ENCODE results near the gene ACP2.
"Not testable (repeated sequence)": the region's sequence is repeated elsewhere in the genome, so short reads cannot be mapped to it uniquely, and the experiment has no call there.

Gene ACP2

DNA sequence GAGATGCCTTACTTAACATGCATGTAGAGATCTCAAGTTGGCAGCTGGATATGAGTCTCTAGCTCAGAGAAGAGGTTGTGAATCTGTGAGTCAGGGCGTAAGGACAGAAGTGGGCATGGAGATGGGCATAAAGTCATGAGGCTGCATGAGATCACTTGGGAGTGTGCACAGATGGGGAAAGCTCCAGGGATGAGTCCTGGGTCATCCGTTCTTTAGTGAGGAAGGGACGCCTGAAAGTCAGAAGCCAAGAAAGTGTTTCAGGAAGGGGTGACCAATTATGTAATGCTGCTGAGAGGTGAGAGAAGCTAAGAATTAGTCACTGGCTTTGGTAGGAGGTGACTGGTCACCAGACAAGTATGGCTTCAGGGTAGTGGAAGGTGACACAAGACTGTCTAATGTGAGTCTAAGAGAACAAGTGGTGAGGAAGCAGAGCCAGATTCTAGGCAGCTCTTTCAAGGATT is 6.7 kb downstream of the ACP2 start:
- DNase-seq = no peak

DNA sequence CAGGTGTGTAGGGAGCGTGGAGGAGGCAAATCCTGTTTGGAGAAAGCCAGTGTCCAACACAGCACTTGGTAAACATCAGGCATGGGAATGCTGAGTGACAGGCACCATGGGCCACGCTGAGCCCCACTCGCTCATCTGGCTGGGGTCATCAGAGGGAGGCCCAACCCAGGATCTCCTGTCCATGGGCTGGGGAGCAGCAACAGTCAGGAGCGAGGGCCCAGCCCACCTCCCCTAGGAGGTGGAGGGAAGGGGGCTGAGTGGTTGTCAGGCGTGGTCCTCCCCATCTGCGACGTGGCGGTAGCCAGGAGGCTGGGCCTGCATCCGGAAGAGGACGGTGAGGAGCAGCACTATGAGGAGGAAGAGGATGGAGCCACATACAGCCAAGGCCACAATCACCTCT is 8.8 kb downstream of the ACP2 start:
- no peak for DNase-seq

DNA sequence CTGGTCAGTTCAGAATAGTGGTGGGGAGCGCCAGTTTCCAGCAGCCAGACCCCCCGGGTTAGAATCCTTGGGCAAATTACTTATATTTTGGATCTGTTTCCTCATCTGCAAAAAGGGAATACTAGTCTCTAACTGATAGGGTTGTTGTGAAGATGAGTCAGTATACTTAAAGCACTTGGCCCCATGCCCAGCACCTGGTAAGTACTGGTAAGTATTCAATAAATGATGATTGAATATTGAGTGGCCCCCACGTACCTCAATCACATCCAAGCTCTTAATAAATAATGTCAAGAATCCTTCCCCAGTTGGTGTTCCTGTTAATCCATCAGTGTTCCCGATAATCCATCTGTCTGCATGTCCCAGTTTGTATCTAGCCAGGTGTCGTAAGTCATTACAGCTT is 12.1 kb downstream of the ACP2 start:
- no peak for DNase-seq

DNA sequence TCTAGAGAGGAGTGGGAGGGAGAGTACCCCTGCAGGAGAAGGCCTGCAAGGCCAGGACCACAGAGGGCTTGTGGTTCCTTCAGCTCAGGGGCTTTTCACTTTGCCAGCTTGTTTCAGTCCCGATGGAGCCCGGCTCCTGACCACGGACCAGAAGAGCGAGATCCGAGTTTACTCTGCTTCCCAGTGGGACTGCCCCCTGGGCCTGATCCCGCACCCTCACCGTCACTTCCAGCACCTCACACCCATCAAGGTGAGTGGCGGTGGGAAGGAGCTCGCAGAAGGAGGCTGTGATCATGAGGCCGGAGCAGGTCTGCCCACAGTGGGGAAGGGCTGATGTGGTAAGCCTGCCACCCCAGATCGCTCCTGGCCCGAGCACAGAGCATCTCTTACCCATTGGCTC is 13.5 kb downstream of the ACP2 start:
- no peak for DNase-seq

DNA sequence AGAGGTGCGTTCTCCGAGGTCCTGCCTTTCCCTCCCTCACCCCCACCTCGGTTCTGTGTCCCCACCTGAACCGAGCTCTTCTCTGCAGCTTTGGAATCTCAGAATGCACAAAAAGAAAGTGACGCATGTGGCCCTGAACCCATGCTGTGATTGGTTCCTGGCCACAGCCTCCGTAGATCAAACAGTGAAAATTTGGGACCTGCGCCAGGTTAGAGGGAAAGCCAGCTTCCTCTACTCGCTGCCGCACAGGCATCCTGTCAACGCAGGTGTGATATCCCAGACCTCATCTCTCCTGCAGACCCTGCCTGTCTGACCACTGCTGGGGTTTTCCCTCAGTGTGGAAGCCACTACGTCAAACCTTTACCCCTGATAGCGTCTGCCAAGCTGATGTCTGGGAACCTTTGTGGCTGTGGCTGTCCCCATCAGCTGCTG is 13.9 kb downstream of the ACP2 start:
- DNase-seq = no peak

DNA sequence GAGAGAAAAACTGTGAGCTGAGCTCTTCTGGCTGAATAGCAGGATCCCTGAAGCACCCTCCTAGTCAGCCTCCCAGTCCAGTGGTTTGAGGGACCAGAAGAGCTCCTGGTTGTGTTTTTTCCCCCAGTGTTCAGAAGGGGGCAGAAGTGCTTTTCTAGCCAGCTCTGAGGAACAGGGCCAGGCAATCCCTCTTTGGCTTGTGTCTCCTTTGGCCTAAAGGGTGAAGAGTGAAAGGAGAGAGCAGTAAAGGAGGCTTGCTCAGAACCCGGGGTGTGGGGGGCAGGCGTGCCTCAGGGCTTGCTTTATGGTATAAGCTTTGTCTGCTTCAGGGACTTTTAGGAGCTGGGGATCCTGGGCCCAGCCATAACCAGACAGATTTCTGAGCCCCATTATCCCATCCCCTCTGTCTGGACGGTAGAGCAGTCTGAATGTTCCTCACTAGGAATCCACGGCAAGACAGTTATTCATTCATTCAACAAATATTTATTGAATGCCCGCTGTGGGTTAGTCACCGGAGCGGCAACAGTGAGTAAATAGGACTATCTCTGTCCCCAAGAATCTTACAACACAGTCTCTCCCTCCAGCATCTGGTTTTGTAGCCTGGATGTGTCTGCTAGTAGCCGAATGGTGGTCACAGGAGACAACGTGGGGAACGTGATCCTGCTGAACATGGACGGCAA is 14.5 kb downstream of the ACP2 start:
- DNase-seq = no peak

DNA sequence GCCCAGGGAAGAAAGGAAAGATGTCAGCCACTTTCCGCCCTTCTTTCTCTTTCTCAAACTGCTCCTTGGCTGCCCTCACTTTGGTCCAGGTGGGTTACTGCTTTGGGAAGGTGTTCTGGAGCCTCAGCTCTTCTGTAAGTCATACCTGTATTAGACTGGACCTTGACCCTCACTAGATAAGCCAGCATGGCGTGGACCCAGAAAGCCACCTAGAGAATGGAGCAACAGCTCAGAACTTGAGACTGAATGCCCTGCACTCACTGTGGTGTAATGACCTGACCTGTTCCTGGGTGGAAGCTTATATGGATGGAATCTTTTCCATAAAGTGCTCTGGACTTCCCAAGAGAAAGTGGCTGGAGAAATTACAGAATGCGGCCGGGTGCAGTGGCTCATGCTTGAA is 15.6 kb downstream of the ACP2 start:
- no peak for DNase-seq

DNA sequence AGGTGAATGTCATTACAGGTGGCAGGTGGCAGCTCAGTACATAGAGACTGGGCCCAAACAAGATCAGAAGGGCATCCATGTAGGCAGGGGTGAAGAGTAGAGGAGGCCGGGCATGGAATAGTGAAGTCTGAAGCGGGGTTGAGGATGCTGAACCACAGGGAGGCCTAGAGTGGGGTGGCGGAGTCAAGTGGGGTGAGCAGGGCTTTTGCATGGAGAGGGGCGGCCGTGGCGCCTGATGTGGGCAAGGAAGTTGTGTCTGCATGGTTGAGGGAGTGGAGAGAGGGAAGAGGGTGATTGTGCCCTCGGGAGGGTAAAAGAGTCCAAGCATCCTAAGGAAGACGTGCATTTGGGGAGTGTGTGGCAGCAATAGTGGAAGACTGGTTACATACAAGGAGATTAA is 19.5 kb downstream of the ACP2 start:
- no peak for DNase-seq

DNA sequence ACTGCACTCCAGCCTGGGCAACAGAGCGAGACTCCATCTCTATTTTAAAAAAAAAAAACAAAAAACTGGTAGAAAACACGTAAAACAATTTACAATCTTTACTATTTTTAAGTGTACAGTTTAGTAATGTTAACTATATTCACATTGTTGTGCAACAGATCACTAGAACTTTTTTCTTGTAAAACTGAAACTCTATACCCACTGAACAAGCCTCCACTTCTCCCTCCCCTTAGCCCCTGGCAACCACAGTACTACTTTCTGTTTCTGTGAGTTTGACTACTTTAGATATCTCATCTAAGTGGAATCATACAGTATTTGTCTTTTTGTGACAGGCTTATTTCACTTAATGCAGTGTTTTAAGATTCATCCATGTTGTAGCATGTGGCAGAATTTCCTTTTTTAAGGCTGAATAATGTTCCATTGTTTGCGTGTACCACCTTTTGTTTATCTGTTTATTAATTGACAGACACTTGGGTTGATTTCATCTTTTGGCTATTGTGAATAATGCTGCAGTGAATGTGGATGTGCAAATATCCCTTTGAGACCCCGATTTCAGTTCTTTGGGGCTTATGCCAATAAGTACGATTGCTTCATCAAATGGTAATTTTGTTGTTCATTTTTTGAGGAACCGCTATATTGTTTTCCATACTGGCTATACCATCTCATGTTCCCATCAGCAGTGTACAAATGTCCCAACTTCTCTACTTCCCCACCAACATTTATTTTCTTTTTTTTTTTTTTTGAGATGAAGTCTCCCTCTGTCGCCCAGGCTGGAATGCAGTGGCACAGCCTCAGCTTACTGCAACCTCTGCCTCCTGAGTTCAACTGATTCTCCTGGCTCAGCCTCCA is 22.8 kb downstream of the ACP2 start:
- no peak for DNase-seq

DNA sequence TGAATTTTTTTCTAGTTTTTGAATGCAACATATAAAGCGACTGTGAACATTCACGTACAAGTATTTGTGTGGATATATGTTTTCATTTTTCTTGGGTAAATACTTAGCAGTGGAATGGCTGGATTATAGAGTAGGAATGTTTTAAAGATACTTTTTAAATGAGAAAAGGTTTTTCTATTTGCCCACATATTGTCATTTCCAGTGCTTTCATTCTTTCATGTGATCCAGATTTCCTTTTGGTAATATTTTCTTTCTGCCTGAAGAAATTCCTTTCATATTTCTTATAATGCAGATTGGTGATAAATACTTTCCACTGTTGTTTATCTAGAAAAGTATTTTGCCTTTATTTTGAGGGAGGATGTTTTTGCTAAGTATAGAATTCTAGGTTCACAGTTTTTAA is 25.9 kb downstream of the ACP2 start:
- DNase-seq = no peak

DNA sequence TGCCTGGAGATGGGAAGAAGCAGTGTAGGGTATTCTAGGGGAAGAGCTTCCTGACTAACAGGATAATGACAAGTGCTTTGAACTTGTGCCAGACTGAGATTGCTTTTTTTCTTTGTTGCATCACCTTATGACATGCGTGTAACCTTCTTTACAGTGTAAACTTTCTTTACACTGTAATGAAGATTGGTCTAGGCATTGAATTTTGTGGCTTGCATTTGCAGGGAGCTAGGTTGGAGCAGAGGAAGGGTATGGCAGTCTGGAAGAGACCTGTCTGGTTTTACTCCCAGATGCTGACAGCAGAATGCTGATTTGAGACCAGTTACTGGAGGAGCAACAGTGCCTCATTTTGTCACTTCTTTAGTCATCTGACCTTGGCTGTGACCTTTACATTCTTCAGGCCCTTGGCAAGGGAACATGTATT is 28.2 kb downstream of the ACP2 start:
- no peak for DNase-seq

DNA sequence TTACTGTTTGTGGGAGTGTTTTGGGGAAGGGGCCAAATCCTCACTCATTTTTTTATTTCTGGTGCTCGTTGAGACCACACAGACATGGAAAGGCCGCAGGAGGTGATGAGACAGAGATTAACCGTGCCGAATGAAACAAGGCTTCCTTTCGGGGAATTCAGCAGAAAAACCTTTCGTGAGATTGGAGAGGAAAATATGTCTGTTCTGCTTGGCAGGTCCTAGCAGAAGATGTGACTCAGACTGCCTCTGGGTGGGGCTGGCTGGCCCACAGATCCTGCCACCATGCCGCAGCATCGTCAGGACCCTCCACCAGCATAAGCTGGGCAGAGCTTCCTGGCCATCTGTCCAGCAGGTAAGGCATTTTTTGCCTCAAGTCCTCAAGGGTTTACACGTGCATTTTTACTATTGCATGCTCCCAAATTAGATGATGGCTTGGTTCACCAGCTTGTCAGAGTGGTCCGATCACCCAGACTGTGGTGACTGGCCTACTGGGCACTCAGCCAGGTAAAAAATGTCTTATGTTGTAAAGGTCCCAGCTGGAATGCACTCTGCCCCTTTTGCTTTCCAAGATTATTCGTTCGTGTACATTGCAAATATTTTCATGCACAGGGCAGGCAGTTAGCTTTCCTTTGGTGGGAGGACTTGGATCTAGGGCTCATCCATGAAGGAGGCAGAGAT is 32.4 kb downstream of the ACP2 start:
- no peak for DNase-seq

DNA sequence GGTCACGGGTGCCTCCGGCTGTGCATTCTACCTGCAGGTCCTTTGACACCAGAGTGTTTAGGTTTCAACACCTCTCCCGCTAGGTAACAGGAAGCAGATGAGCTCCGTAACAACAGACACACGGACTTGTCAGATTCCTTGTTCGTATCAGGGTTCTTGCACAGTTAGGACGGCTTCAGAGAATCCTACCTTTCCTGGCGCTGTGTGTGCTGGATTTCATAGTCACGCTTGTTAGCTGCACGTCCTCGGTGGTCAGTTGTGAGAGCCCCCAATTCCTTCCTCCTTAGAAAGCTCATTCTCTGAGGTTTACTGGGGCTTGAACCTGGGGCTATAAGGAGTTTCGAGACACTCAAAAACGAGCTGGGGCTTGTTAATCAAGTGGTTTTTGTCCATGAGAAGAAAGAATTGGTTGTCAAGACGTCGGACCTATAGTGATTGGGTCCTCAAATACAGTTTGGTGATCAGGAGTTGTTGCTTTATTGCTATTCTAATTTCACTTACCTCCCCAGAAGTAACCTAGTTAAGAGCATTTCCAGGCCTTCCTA is 33.2 kb downstream of the ACP2 start:
- no peak for DNase-seq

DNA sequence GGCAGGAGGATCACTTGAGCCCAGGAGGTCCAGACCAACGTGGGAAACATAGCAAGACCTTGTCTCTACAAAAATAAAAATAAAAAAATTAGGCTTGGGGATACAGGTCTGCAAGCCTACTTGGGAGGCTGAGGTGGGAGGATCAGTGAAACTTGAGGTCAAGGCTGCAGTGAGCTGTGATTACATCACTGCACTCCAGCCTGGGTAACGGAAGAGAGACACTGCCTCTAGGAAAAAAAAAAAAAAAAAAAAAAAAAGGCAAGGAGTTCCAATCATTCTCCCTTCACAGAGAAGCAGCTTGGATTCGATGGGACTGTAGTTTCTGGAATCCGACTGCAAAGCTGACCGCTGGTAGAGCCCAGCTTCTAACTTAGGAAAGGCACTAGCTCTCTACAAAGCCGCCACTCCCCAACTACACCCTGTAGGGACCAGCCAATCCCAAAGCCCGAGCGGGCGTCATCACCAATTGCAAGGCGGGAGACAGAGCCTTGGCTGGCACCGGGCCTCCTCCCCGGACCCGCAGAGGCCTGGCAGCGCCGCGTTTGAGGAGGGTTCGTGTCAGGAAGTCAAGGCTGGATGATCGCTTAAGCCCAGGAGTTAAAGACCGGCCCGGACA is 34.6 kb downstream of the ACP2 start:
- DNase-seq = no peak

DNA sequence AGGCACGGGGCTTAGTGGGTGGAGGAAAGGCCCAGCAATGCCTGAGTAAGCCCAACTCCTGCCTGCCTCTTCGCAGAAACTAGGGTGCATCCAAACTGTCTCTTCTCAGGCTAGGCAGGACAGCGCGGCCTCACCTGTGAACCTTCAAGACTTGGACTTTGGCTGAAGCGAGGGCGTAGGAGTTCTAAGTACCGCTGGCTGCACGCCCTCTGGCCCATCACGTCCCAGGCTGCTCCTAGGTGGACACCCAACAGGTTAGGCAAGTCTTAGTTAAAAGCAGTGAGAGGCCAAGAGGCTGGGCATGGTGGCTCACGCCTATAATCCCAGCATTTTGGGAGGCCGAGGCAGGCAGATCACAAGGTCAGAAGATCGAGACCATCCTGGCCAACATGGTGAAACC is 35.7 kb downstream of the ACP2 start:
- DNase-seq = no peak

DNA sequence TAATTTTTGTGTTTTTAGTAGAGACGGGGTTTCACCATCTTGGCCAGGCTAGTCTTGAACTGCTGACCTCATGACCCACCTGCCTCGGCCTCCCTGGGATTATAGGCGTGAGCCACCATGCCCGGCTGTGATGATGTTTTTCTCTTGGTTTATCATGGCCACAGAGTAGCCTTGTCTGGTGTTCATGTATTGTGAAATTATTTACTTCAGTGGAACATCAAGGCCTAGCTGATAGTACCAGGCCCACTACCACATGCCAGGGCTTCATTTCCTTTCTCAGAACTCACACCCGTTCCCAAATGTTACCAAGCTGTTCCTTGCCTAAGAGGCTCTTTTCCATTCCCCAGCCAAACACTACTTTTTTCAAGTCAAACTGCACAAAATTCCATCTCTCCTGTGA is 40.0 kb downstream of the ACP2 start:
- no peak for DNase-seq

DNA sequence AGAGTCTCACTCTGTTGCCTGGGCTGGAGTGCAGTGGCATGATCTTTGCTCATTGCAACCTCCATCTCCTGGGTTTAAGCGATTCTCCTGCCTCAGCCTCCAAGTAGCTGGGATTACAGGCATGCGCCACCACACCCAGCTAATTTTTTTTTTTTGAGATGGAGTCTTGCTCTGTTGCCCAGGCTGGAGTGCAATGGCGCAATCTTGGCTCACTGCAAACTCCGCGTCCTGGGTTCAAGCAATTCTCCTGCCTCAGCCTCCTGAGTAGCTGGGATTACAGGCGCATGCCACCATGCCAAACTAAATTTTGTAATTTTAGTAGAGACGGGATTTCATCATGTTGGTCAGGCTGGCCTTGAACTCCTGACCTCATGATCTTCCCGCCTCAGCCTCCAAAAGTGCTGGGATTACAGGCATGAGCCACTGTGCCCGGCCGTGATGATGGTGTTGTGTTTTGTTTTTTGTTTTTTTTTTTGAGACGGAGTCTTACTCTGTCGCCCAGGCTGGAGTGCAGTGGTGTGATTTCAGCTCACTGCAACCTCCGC is 40.5 kb downstream of the ACP2 start:
- DNase-seq = not testable (repeated sequence)

DNA sequence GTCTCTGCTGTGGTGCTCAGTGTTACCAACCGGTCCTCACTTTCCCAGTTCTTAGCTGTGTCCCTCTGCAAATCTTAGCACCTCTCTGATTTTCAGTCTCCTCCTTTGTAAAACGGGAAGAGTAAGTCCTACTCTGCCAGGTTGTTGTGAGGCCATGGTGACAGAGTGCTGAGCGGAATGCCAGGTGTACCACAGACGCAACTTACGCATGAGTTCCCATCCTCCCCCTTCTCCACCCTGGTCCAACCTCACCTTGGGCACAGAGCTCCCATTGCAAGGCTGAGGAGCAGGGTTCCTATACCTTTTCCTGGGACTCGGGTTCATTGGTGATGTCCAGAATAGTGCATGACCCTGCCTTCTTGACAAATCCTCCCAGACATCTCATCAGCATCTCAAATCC is 41.2 kb downstream of the ACP2 start:
- DNase-seq = no peak

DNA sequence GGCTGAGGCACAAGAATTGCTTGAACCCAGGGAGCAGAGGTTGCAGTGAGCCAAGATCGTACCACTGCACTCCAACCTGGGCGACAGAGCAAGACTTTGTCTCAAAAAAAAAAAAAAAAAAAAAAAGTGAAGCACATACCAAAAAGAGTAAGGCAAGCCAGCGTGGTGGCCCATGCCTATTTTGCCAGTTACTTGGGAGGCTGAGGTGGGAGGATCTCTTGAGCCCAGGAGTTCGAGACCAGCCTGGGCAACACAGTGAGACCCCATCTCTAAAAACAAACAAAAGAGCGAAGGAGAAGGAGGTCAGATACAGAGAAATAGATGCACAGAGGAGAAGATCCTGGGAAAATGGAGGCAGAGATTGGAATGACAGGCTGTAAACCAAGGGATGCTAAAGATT is 42.0 kb downstream of the ACP2 start:
- not testable (repeated sequence) for DNase-seq

DNA sequence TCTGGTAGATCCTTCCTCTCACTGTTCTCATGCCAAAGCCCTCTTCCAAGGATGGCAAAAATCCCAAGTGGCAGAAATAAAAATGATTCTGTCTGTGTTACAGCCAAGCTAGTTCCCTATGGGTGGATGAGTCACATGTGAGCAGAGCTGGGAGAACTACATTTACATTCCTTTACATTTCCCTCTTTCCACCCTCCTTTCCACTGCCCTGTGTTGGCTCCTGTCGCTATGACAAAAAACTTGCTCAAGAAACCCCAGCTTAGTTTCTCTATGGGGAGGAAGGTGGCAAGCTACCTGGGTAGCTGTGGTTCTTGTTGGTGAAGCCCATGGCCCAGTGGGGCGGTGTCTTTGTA is 44.0 kb downstream of the ACP2 start:
- no peak for DNase-seq

DNA sequence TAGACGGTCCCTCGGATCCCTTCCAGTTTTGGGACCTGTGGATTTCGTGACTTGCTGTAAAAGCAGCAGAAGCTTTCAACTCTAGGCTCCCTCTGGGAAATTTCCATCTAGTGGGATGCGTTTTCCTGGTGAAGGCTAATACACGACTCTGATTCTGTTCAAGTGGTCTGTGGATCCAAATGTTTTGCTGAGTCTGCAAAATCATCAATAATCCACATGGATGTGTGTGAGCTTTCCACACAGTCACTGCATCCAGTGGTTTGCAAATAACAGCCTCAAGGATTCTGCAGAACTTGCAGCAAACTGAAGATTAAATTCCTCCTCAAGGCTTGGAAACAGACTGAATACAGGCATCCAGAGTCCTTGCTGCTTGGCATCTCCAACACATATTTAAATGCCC is 46.0 kb downstream of the ACP2 start:
- DNase-seq = no peak

DNA sequence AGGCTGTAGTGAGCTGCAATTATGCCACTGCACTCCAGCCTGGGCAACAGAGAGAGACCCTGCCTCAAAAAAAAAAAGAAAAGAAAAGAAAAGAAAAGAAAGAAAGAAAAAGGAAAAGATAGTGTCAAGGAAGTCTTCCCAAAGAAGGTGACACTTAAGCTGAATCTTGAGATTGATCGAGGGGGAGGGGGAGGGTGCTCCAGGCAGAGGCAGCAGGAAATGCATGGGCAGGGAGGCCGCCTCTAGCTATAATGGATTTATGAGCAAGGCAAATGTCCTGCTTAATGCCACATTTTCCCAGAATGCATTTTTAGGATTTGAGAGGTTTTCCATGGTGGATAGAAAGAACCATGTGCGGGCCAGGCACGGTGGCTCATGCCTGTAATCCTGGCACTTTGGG is 47.6 kb downstream of the ACP2 start:
- DNase-seq = no peak

DNA sequence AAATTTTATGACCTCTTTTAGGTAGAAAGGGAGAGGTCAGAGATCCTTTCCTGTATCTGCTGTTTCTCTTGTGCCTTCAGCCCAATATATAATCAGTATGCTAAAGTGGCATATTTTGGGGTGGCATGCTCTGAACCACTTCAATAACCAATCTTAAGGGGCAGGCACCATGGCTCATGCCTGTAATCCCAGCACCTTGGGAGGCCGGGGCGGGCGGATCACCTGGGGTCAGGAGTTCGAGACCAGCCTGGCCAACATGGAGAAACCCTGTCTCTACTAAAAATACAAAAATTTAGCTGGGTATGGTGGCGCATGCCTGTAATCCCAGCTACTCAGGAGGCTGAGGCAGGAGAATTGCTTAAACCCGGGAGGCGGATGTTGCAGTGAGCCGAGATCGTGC is 50.5 kb downstream of the ACP2 start:
- not testable (repeated sequence) for DNase-seq

All from NCI-H510A (cell line).